Measurements from ENCODE around the gene MSTN.

The MSTN gene

DNA sequence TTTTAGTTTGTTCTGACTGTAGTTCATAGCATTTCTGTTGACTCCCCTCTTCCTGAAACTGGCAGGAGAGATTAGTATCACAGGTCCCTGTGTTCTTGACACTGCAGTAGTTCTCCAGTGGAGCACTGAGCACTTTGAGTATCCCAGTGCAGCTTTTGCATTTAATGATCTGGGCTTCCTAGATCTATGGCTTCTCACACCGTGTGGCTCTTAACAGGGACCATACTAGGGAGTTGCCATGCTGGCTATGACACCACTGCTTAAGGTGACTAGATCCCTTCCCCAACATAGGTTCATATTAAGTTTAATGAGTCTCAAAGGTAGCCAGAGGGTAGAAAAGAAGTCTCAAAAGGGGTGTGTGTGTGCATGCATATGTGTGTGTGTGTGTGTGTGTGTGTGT, 6.2 kb upstream of the MSTN start:
- DNase-seq (ENCODE audit: extremely low read depth, low read depth), result no peak
- TF ChIP-seq, protein P1, sequence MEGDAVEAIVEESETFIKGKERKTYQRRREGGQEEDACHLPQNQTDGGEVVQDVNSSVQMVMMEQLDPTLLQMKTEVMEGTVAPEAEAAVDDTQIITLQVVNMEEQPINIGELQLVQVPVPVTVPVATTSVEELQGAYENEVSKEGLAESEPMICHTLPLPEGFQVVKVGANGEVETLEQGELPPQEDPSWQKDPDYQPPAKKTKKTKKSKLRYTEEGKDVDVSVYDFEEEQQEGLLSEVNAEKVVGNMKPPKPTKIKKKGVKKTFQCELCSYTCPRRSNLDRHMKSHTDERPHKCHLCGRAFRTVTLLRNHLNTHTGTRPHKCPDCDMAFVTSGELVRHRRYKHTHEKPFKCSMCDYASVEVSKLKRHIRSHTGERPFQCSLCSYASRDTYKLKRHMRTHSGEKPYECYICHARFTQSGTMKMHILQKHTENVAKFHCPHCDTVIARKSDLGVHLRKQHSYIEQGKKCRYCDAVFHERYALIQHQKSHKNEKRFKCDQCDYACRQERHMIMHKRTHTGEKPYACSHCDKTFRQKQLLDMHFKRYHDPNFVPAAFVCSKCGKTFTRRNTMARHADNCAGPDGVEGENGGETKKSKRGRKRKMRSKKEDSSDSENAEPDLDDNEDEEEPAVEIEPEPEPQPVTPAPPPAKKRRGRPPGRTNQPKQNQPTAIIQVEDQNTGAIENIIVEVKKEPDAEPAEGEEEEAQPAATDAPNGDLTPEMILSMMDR (IDR thresholded peaks at IDR 0.05; ENCODE audit: low read depth, low read length), result no peak

DNA sequence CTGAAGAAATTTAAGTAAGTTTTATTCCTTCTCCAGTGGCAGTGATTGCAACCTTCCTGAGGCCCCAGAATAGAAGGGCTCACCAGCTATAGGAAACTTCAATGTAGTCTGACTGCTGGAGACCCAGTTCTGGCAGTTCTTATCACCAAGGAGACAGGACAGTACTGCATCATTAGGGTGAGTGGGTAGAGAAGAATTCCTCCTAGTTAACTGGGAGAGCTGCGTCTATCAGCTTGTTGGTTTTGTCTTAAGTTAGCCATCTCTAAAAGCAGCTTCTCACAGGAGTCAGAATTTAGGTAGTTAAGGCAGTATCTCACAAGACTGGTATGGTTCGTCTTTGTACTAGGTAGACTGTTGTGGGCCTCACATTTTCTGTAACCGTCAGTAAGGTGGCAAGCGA, 3.3 kb upstream of the MSTN start:
- TF ChIP-seq, protein P1 (IDR thresholded peaks at IDR 0.05; ENCODE audit: low read depth, low read length), result no peak
- no peak for DNase-seq (ENCODE audit: extremely low read depth, low read depth)

DNA sequence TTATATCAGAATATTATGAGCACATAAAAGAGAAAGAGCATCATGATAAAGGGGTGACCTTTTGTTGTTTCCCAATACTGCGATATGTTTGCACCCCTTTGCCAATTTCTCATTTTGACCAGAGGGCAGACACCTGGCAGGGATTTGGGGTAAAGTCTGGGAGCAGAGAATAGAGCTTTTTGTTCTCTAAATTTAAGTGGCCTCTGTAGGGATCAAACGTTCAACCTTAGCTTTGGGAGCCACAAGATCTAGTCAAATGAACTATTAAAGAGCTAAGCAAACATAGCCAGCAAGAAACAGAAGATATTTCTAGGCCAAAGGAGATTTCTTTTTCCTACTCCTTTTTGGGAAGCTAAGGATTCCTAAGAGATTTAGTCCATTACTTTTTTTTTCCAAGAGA, 1.1 kb upstream of the MSTN start:
- DNase-seq (ENCODE audit: extremely low read depth, low read depth), result no peak
- TF ChIP-seq, protein P1 (IDR thresholded peaks at IDR 0.05; ENCODE audit: low read depth, low read length), result no peak

- TF ChIP-seq, protein P1 (IDR thresholded peaks at IDR 0.05; ENCODE audit: low read depth, low read length), result no peak
- no peak for DNase-seq (ENCODE audit: extremely low read depth, low read depth)
Observed at GRCh38 chr2:190062053-190062452, 476 bp downstream of the MSTN start.

DNA sequence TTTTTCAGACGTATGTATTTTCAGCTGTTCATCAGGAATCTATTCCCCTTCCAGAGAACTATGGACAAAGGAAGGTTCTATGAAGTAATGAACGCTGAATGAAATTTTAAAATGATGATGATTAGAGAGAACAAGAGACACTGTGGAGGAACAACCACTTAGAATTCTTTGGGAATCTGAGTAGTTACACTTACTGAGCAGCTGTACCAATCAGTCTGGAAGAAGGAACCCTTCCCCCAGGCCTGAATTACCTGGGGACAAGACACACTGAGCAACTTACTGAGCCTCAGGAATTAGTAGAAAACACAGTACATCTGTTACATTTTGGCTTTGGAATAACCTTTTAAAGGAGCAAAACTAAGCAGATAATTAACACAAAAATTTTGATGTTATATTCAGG, 1.9 kb downstream of the MSTN start:
- TF ChIP-seq, protein P1 (IDR thresholded peaks at IDR 0.05; ENCODE audit: low read depth, low read length), result no peak
- no peak for DNase-seq (ENCODE audit: extremely low read depth, low read depth)

DNA sequence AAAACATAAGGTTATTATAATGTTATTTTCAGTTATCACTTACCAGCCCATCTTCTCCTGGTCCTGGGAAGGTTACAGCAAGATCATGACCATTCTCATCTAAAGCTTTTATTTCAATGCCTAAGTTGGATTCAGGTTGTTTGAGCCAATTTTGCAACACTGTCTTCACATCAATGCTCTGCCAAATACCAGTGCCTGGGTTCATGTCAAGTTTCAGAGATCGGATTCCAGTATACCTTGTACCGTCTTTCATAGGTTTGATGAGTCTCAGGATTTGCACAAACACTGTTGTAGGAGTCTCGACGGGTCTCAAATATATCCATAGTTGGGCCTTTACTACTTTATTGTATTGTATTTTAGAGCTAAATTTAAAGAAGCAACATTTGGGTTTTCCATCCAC, 2.5 kb downstream of the MSTN start:
- TF ChIP-seq, protein P1 (IDR thresholded peaks at IDR 0.05; ENCODE audit: low read depth, low read length), result no peak

GRCh38 chr2:190053426-190053825, 9.1 kb downstream of the MSTN start:
- no peak for DNase-seq (ENCODE audit: extremely low read depth, low read depth)
- TF ChIP-seq, protein P1 (IDR thresholded peaks at IDR 0.05; ENCODE audit: low read depth, low read length), result no peak

More for the DNA sequence above, 2.5 kb downstream of the MSTN start:
- DNase-seq (ENCODE audit: extremely low read depth, low read depth), result no peak
